T-helper 2 cell treated with Interferon-gamma antibody and Interleukin-4, amounts not matched to agents 5 μg/mL and 100 μg/mL, for 36 hours (primary cell): ENCODE measurements around the gene AKR1B1.

Source experiments
- DNase-seq: peaks from one replicate; pipeline ENCODE4 v3.0.0; 2021; ENCODE audit warnings: low spot score
- H3K27ac Mint-ChIP-seq: one replicate; pipeline ENCODE4 v1.8.0; 2021; ENCODE audit warnings: mild to moderate bottlenecking, mixed read lengths
- H3K27me3 Mint-ChIP-seq: one replicate; pipeline ENCODE4 v1.8.0; 2021; ENCODE audit warnings: low read depth, mixed read lengths
- H3K36me3 Mint-ChIP-seq: one replicate; pipeline ENCODE4 v1.8.0; 2021; ENCODE audit warnings: low read depth, mixed read lengths
- H3K4me1 Mint-ChIP-seq: one replicate; pipeline ENCODE4 v1.8.0; 2021; ENCODE audit warnings: low read depth, mixed read lengths
- H3K4me3 Mint-ChIP-seq: one replicate; pipeline ENCODE4 v1.8.0; 2022; ENCODE audit warnings: mild to moderate bottlenecking, moderate library complexity, mixed read lengths
- H3K9me3 Mint-ChIP-seq: one replicate; pipeline ENCODE4 v1.8.0; 2021; ENCODE audit warnings: mixed read lengths

AKR1B1 gene

DNA sequence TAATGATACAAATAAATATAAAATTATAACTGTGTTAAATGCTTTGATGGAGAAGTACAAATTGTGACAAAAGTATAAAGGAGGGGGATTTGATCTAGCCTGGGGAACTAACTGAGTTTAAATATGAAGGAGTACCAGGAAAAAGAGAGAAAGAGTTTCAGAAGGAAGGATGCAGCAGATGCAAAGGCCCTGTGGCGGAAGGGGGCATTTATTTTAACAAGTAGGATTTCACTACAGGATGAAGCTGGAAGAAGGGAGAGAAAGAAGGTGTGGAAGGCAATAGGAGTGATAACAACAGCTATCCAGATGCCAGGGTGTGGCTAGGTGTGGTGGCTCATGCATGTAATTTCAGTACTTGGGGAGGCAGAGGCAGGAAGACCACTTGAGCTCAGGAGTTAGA, 55.8 kb downstream of the AKR1B1 start:
- H3K27me3 Mint-ChIP-seq: peaks cover 5% of the 10 kb centered on the region
- H3K4me3 Mint-ChIP-seq: no peak overlapping the region
- H3K27ac Mint-ChIP-seq: no peak overlapping the region
- H3K36me3 Mint-ChIP-seq: no peaks in the 10 kb centered on the region
- DNase-seq: no peak
- H3K9me3 Mint-ChIP-seq: no peaks in the 10 kb centered on the region
- no peaks in the 10 kb centered on the region for H3K4me1 Mint-ChIP-seq

DNA sequence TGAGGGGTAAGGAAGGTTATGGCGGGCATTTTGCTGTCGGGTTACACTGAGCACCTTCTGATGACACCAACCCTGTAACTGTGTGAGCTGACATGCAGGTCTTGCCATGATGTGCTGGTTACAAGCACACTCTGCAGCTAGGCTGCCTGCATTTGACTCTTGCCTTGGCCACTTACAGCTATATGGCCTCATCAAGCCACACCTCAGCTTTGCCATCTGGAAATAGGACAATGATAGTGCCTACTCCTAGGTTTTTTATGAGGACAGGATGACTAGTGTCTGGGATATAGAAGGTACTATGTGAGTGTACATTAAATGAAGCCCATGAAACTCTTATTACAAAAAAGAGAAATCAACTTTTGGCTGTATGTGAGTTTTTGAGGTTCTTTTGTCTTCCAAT, 58.0 kb downstream of the AKR1B1 start:
- Mint-ChIP-seq H3K27me3 (peaks cover 5% of the 10 kb centered on the region), H3K4me3 (no peak overlapping the region), H3K36me3 (no peaks in the 10 kb centered on the region), H3K9me3 (no peaks in the 10 kb centered on the region), H3K4me1 (no peaks in the 10 kb centered on the region), H3K27ac (no peak overlapping the region)
- no peak for DNase-seq

DNA sequence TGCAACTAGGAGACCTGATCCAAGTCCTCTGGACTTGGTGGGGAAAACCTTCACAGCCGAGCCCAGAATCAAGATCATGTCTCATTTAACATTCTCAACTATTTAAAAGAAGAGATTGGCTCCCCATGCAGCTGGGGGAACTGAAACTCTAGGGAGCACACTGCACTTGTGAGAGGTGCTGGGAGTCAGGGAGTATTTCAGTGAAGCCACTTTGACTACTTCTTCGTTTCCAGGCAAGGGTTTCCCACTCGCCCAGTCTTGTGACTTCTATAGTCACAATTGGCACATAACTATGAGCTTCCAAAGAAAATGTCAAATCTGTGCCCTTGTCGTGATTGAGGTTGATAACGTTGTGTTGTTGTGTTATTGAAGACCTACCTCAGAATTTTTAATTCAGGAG, 62.9 kb downstream of the AKR1B1 start:
- Mint-ChIP-seq H3K27me3 (no peaks in the 10 kb centered on the region), H3K4me3 (no peak overlapping the region), H3K9me3 (no peaks in the 10 kb centered on the region), H3K27ac (no peak overlapping the region), H3K36me3 (no peaks in the 10 kb centered on the region), H3K4me1 (no peaks in the 10 kb centered on the region)
- no peak for DNase-seq

DNA sequence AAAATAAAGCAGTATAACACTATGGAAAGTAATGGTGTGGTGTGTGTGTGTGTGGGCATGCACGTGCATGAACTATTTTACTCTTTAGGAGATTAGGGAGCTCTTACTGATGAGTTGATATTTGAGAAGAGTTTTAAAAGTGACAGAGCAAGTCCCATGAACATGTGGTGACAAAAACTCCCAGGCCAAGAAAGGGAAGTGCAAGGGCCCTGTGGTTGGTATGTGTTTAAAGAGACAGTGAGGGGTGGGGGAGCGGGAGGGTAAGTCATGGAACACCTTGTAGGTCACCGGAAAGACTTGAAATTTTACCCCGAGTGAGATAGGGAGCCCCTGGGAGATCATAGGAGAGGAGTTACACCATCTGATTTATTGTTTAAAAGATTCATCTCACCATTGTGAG, 63.3 kb downstream of the AKR1B1 start:
- Mint-ChIP-seq H3K4me1 (no peaks in the 10 kb centered on the region), H3K36me3 (no peaks in the 10 kb centered on the region), H3K4me3 (no peak overlapping the region), H3K27me3 (no peaks in the 10 kb centered on the region), H3K27ac (no peak overlapping the region), H3K9me3 (no peaks in the 10 kb centered on the region)
- DNase-seq: no peak

DNA sequence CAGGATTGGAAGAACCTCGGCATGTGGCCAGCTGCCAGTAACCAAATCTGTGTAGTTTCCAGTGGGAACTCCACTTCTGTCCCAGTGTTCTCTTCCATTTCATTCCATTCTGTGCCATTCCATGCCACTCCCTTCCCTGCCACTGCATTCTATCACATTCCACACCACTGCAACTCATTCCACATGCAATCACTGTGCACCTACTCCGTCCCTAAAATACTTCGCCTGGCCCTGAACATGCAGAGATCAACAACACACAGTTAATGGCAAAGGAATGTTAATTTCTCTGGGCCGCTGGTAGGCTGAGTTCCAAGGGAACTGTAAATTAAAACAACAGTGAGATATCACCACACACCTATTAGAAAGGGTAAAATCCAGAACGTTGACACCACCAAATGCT, 64.8 kb downstream of the AKR1B1 start:
- Mint-ChIP-seq H3K27me3 (no peaks in the 10 kb centered on the region), H3K4me1 (no peaks in the 10 kb centered on the region), H3K36me3 (no peaks in the 10 kb centered on the region), H3K27ac (no peak overlapping the region), H3K9me3 (no peaks in the 10 kb centered on the region), H3K4me3 (no peak overlapping the region)
- DNase-seq: no peak
